Measurements from ENCODE around the gene MYO18B. TPM values are rescaled to one million over a fixed set of nuclear protein-coding genes. Genes with fewer than 3 reads are reported as not detected.

Gene MYO18B
- polyA plus RNA-seq, 3 donors: not detected

DNA sequence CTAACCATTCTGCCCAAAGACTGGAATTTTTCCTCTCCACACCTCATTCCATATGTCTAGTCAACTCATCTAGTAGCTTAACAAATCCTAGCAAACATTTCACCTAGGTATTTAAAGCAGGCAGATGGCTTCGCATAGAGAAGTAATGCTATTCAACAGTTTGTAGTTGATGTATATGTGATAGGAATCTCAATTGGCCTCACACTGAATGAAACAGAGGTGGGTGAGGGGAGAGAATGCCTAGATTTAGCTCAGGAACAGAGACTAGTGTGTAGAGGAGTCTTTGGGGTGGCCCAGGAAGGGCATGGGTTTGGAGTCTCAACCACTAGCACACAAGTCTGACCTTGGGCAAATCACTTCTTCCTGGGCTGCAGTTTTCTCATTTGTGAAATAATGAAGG, 196.2 kb downstream of the MYO18B start:
- H3K4me1 Mint-ChIP-seq: no peaks in the 10 kb centered on the region

DNA sequence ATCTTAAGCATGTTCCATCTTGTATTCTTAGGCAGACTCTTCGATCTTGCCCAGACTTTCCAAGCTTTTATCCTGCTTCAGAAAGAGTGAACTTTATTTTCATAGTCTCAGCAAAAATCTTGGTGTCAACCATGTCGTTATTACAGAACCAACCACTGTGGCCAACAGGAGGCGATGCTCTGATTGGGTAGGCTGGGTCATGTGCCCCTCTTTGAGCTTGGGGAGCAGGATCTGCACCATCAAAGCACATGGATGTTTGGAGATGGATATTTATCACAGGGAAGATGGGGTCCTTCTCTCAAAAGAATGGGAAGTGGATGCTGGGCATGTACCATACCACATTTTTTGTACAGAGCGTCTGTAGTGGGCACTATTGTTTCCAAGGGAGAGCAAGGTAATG, 197.4 kb downstream of the MYO18B start:
- H3K4me1 Mint-ChIP-seq: no peaks in the 10 kb centered on the region
- intact Hi-C loops (cut with micrococcal nuclease): no loop called here
- Histone ChIP-seq H2AFZ (ENCODE audit: insufficient read depth, low read depth, low read length, poor library complexity, severe bottlenecking) (no peak overlapping the region), H3K4me1 (ENCODE audit: control insufficient read depth in 1 of 2, insufficient read depth in 2 of 2, low read length in 2 of 2) (no peaks in the 10 kb centered on the region), H3K79me2 (ENCODE audit: insufficient read depth, low read length) (no peaks in the 10 kb centered on the region), H4K20me1 (ENCODE audit: insufficient read depth, low read length) (no peaks in the 10 kb centered on the region), H3K9ac (ENCODE audit: insufficient read depth, low read length, poor library complexity, severe bottlenecking) (no peak overlapping the region), H3K36me3 (replicated peaks in 1 of 2; ENCODE audit: control insufficient read depth in 1 of 2, insufficient read depth in 2 of 2, low read length in 2 of 2) (no peaks in the 10 kb centered on the region), H3K9me3 (replicated peaks in 1 of 2; ENCODE audit: control insufficient read depth in 1 of 2, insufficient read depth in 1 of 2, low read length in 2 of 2) (no peaks in the 10 kb centered on the region), H3K27me3 (ENCODE audit: control insufficient read depth in 2 of 2, insufficient read depth in 2 of 2, low read length in 2 of 2) (no peaks in the 10 kb centered on the region), H3K4me3 (replicated peaks in 1 of 3; ENCODE audit: low read depth in 2 of 3, low read length in 3 of 3) (no peak overlapping the region), H3K4me2 (replicated peaks; ENCODE audit: extremely low read depth, low read length, poor library complexity, severe bottlenecking) (no peak overlapping the region), H3K27ac (ENCODE audit: low read depth in 1 of 2, low read length in 2 of 2) (no peak overlapping the region)
- no peak overlapping the region for H3K27ac Mint-ChIP-seq
- peaks cover 5 to 26% (median 10%) of the 10 kb centered on the region in 3 donors for H3K27me3 Mint-ChIP-seq (ENCODE audit: low read depth in 3 of 3)
- no peaks in the 10 kb centered on the region for H3K36me3 Mint-ChIP-seq
- H3K9me3 Mint-ChIP-seq: peaks cover 0 to 9% (median 2%) of the 10 kb centered on the region in 7 donors
- TF ChIP-seq, protein P1, sequence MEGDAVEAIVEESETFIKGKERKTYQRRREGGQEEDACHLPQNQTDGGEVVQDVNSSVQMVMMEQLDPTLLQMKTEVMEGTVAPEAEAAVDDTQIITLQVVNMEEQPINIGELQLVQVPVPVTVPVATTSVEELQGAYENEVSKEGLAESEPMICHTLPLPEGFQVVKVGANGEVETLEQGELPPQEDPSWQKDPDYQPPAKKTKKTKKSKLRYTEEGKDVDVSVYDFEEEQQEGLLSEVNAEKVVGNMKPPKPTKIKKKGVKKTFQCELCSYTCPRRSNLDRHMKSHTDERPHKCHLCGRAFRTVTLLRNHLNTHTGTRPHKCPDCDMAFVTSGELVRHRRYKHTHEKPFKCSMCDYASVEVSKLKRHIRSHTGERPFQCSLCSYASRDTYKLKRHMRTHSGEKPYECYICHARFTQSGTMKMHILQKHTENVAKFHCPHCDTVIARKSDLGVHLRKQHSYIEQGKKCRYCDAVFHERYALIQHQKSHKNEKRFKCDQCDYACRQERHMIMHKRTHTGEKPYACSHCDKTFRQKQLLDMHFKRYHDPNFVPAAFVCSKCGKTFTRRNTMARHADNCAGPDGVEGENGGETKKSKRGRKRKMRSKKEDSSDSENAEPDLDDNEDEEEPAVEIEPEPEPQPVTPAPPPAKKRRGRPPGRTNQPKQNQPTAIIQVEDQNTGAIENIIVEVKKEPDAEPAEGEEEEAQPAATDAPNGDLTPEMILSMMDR (IDR thresholded peaks at IDR 0.05): no peak
- no peak overlapping the region for H3K4me3 Mint-ChIP-seq
- 94% methylated on average over 2 of the region's 4 CpGs for WGBS (ENCODE audit: insufficient coverage)
- no peak for DNase-seq

More for the DNA sequence above, 196.2 kb downstream of the MYO18B start:
- H2AFZ ChIP-seq (ENCODE audit: insufficient read depth, low read depth, low read length, poor library complexity, severe bottlenecking): no peak overlapping the region
- Mint-ChIP-seq H3K27me3 (ENCODE audit: low read depth in 3 of 3) (peaks cover 10 to 29% (median 10%) of the 10 kb centered on the region in 3 donors), H3K4me3 (no peak overlapping the region), H3K36me3 (no peaks in the 10 kb centered on the region), H3K27ac (no peak overlapping the region), H3K9me3 (peaks cover 0 to 7% (median 3%) of the 10 kb centered on the region in 7 donors)
- no peak for DNase-seq
- no peak overlapping the region for H3K4me3 ChIP-seq (replicated peaks in 1 of 3; ENCODE audit: low read depth in 2 of 3, low read length in 3 of 3)
- TF ChIP-seq, protein P1 (IDR thresholded peaks at IDR 0.05): no peak
- H3K79me2 ChIP-seq (ENCODE audit: insufficient read depth, low read length): no peaks in the 10 kb centered on the region
- intact Hi-C loops (cut with micrococcal nuclease): no loop called here
- H4K20me1 ChIP-seq (ENCODE audit: insufficient read depth, low read length): no peaks in the 10 kb centered on the region
- no peaks in the 10 kb centered on the region for H3K9me3 ChIP-seq (replicated peaks in 1 of 2; ENCODE audit: control insufficient read depth in 1 of 2, insufficient read depth in 1 of 2, low read length in 2 of 2)
- WGBS (ENCODE audit: insufficient coverage): no CpG with 5 or more reads among the region's 1 CpG
- no peaks in the 10 kb centered on the region for H3K4me1 ChIP-seq (ENCODE audit: control insufficient read depth in 1 of 2, insufficient read depth in 2 of 2, low read length in 2 of 2)
- no peak overlapping the region for H3K4me2 ChIP-seq (replicated peaks; ENCODE audit: extremely low read depth, low read length, poor library complexity, severe bottlenecking)
- no peaks in the 10 kb centered on the region for H3K27me3 ChIP-seq (ENCODE audit: control insufficient read depth in 2 of 2, insufficient read depth in 2 of 2, low read length in 2 of 2)
- H3K36me3 ChIP-seq (replicated peaks in 1 of 2; ENCODE audit: control insufficient read depth in 1 of 2, insufficient read depth in 2 of 2, low read length in 2 of 2): no peaks in the 10 kb centered on the region
- no peak overlapping the region for H3K9ac ChIP-seq (ENCODE audit: insufficient read depth, low read length, poor library complexity, severe bottlenecking)
- no peak overlapping the region for H3K27ac ChIP-seq (ENCODE audit: low read depth in 1 of 2, low read length in 2 of 2)
